HUDEP-2 (cell line): ENCODE measurements around the gene SCGB1A1.
A peak's percentile ranks its signal among the peaks of the same experiment; 100 is the strongest.

Experiments used
- DNase-seq, 76 experiments: peaks; one replicate each; lab custom pipeline; 2025; ENCODE audit not compliant: unreplicated experiment in 76 of 76; lab: John Stamatoyannopoulos, UW

Gene SCGB1A1

GRCh38 chr11:62472063-62472884 is 53.4 kb downstream of the SCGB1A1 start:
- peak in 21 of 76 experiments; percentile 4 to 34 (median 22) for DNase-seq
